ENCODE measurements around the gene ARL5A.

The ARL5A gene

GRCh38 chr2:151810489-151810888, 17.7 kb downstream of the ARL5A start:
- TF ChIP-seq CREB1 (IDR thresholded peaks at IDR 0.05; ENCODE audit: low read depth) (no peak), MAX (IDR thresholded peaks at IDR 0.05) (no peak), EP300 (IDR thresholded peaks at IDR 0.05; ENCODE audit: borderline replicate concordance) (no peak), FOXM1 (IDR thresholded peaks at IDR 0.05; ENCODE audit: borderline replicate concordance, low read depth) (no peak), RAD21 (IDR thresholded peaks at IDR 0.05; ENCODE audit: low read depth) (no peak), TCF12 (IDR thresholded peaks at IDR 0.05; ENCODE audit: low read depth) (no peak), NFIC (IDR thresholded peaks at IDR 0.05) (no peak), YY1 (IDR thresholded peaks at IDR 0.05; ENCODE audit: low read depth) (no peak)
- TF ChIP-seq, protein P1, sequence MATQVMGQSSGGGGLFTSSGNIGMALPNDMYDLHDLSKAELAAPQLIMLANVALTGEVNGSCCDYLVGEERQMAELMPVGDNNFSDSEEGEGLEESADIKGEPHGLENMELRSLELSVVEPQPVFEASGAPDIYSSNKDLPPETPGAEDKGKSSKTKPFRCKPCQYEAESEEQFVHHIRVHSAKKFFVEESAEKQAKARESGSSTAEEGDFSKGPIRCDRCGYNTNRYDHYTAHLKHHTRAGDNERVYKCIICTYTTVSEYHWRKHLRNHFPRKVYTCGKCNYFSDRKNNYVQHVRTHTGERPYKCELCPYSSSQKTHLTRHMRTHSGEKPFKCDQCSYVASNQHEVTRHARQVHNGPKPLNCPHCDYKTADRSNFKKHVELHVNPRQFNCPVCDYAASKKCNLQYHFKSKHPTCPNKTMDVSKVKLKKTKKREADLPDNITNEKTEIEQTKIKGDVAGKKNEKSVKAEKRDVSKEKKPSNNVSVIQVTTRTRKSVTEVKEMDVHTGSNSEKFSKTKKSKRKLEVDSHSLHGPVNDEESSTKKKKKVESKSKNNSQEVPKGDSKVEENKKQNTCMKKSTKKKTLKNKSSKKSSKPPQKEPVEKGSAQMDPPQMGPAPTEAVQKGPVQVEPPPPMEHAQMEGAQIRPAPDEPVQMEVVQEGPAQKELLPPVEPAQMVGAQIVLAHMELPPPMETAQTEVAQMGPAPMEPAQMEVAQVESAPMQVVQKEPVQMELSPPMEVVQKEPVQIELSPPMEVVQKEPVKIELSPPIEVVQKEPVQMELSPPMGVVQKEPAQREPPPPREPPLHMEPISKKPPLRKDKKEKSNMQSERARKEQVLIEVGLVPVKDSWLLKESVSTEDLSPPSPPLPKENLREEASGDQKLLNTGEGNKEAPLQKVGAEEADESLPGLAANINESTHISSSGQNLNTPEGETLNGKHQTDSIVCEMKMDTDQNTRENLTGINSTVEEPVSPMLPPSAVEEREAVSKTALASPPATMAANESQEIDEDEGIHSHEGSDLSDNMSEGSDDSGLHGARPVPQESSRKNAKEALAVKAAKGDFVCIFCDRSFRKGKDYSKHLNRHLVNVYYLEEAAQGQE (IDR thresholded peaks at IDR 0.05; ENCODE audit: low read depth) = no peak

- TF ChIP-seq ZBTB7A (IDR thresholded peaks at IDR 0.05; ENCODE audit: low read depth) = no peak
- no peak for TF ChIP-seq CEBPB (IDR thresholded peaks at IDR 0.05)
- no peak for TF ChIP-seq FOXM1 (IDR thresholded peaks at IDR 0.05; ENCODE audit: borderline replicate concordance, low read depth)
- no peak for TF ChIP-seq TEAD4 (IDR thresholded peaks at IDR 0.05)
- TF ChIP-seq, protein P2, sequence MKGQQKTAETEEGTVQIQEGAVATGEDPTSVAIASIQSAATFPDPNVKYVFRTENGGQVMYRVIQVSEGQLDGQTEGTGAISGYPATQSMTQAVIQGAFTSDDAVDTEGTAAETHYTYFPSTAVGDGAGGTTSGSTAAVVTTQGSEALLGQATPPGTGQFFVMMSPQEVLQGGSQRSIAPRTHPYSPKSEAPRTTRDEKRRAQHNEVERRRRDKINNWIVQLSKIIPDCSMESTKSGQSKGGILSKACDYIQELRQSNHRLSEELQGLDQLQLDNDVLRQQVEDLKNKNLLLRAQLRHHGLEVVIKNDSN (IDR thresholded peaks at IDR 0.05) = no peak
- TF ChIP-seq, protein P1 (IDR thresholded peaks at IDR 0.05; ENCODE audit: low read depth) = no peak
- TF ChIP-seq YY1 (IDR thresholded peaks at IDR 0.05; ENCODE audit: low read depth) = no peak
- TF ChIP-seq NFIC (IDR thresholded peaks at IDR 0.05) = no peak
- TF ChIP-seq RAD21 (IDR thresholded peaks at IDR 0.05; ENCODE audit: low read depth) = no peak
Measured at GRCh38 chr2:151809073-151809383, 19.2 kb downstream of the ARL5A start.

DNA sequence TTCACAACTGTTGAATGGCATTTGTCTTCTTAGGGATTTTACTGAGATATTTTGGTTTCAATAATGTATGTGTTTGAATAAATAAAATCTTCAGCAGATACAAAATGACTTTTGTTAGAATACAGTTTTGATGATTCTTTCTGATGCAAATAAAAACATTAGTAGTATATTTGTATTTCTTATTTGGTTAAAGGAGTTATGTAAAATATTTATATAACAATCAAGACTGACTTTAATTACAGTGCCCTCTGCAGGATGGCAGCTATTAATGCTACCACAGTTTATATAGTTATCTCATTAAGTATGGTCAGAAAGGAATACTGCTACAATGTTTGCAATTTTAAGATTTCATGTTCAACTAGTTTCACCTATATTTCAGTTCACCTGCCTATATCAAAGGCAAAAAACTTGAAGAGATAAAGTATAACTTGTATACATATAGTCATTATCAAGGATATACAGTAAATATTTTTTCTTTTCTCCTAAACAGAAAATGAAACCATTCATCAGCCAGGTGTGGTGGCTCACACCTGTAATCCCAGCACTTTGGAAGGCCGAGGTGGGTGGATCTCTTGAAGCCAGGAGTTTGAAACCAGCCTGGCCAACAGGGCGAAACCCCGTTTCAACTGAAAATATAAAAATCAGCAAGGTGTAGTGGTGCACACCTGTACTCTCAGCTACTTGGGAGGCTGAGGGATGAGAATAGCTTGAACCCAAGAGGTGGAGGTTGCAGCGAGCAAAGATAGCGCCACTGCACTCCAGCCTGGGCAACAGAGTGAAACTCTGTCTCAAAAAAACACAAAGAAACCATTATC, 19.8 kb downstream of the ARL5A start:
- TF ChIP-seq RAD21 (IDR thresholded peaks at IDR 0.05; ENCODE audit: low read depth) (peak; percentile 38; the same call in 1 of the 2 replicates), MAX (IDR thresholded peaks at IDR 0.05) (no peak), TCF12 (IDR thresholded peaks at IDR 0.05; ENCODE audit: low read depth) (no peak), EP300 (IDR thresholded peaks at IDR 0.05; ENCODE audit: borderline replicate concordance) (no peak), CEBPB (IDR thresholded peaks at IDR 0.05) (no peak), YY1 (IDR thresholded peaks at IDR 0.05; ENCODE audit: low read depth) (no peak), NFIC (IDR thresholded peaks at IDR 0.05) (no peak)
- TF ChIP-seq, protein P1 (IDR thresholded peaks at IDR 0.05; ENCODE audit: low read depth) = no peak

DNA sequence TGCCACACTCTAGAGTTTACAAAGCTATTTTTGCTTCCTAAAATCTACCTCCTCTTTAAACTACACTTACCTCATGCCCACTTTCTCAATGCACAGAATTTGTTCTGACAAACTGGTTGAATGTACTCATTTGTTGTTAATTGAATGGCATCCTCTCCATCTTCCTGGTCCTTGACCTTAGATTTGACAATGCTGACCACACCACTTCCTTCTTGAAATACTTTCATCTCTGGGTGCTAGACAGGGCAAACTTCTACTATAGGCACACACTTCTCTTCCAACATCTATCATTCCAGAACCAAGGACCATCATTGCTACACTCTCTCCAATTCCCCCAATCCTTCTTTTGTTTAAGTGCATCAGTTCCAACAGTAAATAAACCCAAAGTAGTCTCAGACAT, 22.3 kb downstream of the ARL5A start:
- no peak for TF ChIP-seq ZBTB7A (IDR thresholded peaks at IDR 0.05; ENCODE audit: low read depth)
- no peak for TF ChIP-seq CREB1 (IDR thresholded peaks at IDR 0.05; ENCODE audit: low read depth)
- no peak for TF ChIP-seq RAD21 (IDR thresholded peaks at IDR 0.05; ENCODE audit: low read depth)
- TF ChIP-seq, protein P1 (IDR thresholded peaks at IDR 0.05; ENCODE audit: low read depth) = no peak
- no peak for TF ChIP-seq TCF12 (IDR thresholded peaks at IDR 0.05; ENCODE audit: low read depth)
- TF ChIP-seq EP300 (IDR thresholded peaks at IDR 0.05; ENCODE audit: borderline replicate concordance) = no peak
- TF ChIP-seq EGR1 (IDR thresholded peaks at IDR 0.05) = no peak
- no peak for TF ChIP-seq TAF1 (IDR thresholded peaks at IDR 0.05; ENCODE audit: low read depth)
- TF ChIP-seq FOXM1 (IDR thresholded peaks at IDR 0.05; ENCODE audit: borderline replicate concordance, low read depth) = no peak
- TF ChIP-seq NFIC (IDR thresholded peaks at IDR 0.05) = no peak
- no peak for TF ChIP-seq TEAD4 (IDR thresholded peaks at IDR 0.05)
- no peak for TF ChIP-seq CEBPB (IDR thresholded peaks at IDR 0.05)
- TF ChIP-seq, protein P2 (IDR thresholded peaks at IDR 0.05) = no peak
- TF ChIP-seq YY1 (IDR thresholded peaks at IDR 0.05; ENCODE audit: low read depth) = no peak
- TF ChIP-seq MAX (IDR thresholded peaks at IDR 0.05) = no peak
